ENCODE results near the gene PLEKHJ1. TPM values are rescaled to one million over a fixed set of nuclear protein-coding genes. Genes with fewer than 3 reads are reported as not detected.

Gene PLEKHJ1
- total and polyA plus RNA-seq, 2 of the 13 experiments (the other 11 are each of a cell fraction or from before 2014, with no cell fraction given), result 70.5 to 130 TPM

GRCh38 chr19:2252797-2253105, 16.6 kb upstream of the PLEKHJ1 start (continued):
- TF ChIP-seq E2F1 (CRISPR knock-in tag; IDR thresholded peaks at IDR 0.05) (peak; percentile 61; the same call in 1 of the 2 replicates), GRHL1 (CRISPR knock-in tag; conservative IDR thresholded peaks at IDR 0.05) (no peak), RARG (CRISPR knock-in tag; IDR thresholded peaks at IDR 0.05; ENCODE audit: low read depth) (no peak), TRAFD1 (CRISPR knock-in tag; IDR thresholded peaks at IDR 0.05; ENCODE audit: borderline replicate concordance) (no peak), NFIC (IDR thresholded peaks at IDR 0.05; ENCODE audit: low read length) (no peak), NFKBIZ (CRISPR knock-in tag; IDR thresholded peaks at IDR 0.05) (no peak), ATF2 (CRISPR knock-in tag; IDR thresholded peaks at IDR 0.05) (no peak), KDM5B (CRISPR knock-in tag; IDR thresholded peaks at IDR 0.05; ENCODE audit: borderline replicate concordance) (peak; percentile 60; the same call in 1 of the 2 replicates), RARA (CRISPR knock-in tag; IDR thresholded peaks at IDR 0.05) (no peak), ELK4 (CRISPR knock-in tag; IDR thresholded peaks at IDR 0.05; ENCODE audit: borderline replicate concordance) (0 out of 2 replicates have a peak, but pooled peaks have one; percentile 21), ZNF513 (CRISPR knock-in tag; conservative IDR thresholded peaks at IDR 0.05) (no peak), DNMT3B (CRISPR knock-in tag; conservative IDR thresholded peaks at IDR 0.05) (no peak), MIER2 (CRISPR knock-in tag; IDR thresholded peaks at IDR 0.05) (no peak), NBN (conservative IDR thresholded peaks at IDR 0.05) (no peak), PHB2 (IDR thresholded peaks at IDR 0.05; ENCODE audit: partially characterized antibody) (no peak), ZBTB14 (CRISPR knock-in tag; IDR thresholded peaks at IDR 0.05) (no peak), ZNF674 (CRISPR knock-in tag; IDR thresholded peaks at IDR 0.05; ENCODE audit: low read depth) (no peak), NFYC (CRISPR knock-in tag; IDR thresholded peaks at IDR 0.05) (no peak)
